SJSA1 (cell line): ENCODE data around the gene TMPRSS9. TPM values are rescaled to one million over a fixed set of nuclear protein-coding genes. Genes with fewer than 3 reads are reported as not detected.

Experiments used
- DNase-seq, 2 experiments: peaks; one replicate each; pipeline ENCODE4 v3.0.0-alpha.2; 2015 to 2020; ENCODE audit warnings: low spot score in 2 of 2, low read depth in 1 of 2
- H3K27ac ChIP-seq: fragments of 250-450 bp; sonication (Bioruptor Pico); 2 replicates; pipeline ENCODE4 v1.5.1; 2020; ENCODE audit warnings: mild to moderate bottlenecking, moderate library complexity
- H3K27me3 ChIP-seq: fragments of 250-450 bp; sonication (Bioruptor Pico); replicated peaks from 2 replicates; pipeline ENCODE4 v1.5.1; 2020; ENCODE audit warnings: mild to moderate bottlenecking, moderate library complexity
- H3K36me3 ChIP-seq: fragments of 250-450 bp; sonication (Bioruptor Pico); 2 replicates; pipeline ENCODE4 v1.5.1; 2020; ENCODE audit warnings: mild to moderate bottlenecking
- H3K4me1 ChIP-seq: fragments of 250-450 bp; sonication (Bioruptor Pico); replicated peaks from 2 replicates; pipeline ENCODE4 v1.6.1; 2021; ENCODE audit warnings: mild to moderate bottlenecking
- H3K4me3 ChIP-seq: fragments of 250-450 bp; sonication (Bioruptor Pico); 2 replicates; pipeline ENCODE4 v1.5.1; 2020; ENCODE audit warnings: mild to moderate bottlenecking
- H3K9me3 ChIP-seq: fragments of 250-450 bp; sonication (Bioruptor Pico); replicated peaks from 2 replicates; pipeline ENCODE4 v1.5.1; 2020; ENCODE audit warnings: mild to moderate bottlenecking
- total RNA-seq: library from RNA; depleted of rRNA; stranded (reverse); fragments of >200 nt; shearing (Covaris generic); gene quantifications from 2 replicates; pipeline ENCODE4 v1.2.3, GENCODE V29; 2014; rRNA removed

TMPRSS9 gene
- not detected in 2 replicates for total RNA-seq

DNA sequence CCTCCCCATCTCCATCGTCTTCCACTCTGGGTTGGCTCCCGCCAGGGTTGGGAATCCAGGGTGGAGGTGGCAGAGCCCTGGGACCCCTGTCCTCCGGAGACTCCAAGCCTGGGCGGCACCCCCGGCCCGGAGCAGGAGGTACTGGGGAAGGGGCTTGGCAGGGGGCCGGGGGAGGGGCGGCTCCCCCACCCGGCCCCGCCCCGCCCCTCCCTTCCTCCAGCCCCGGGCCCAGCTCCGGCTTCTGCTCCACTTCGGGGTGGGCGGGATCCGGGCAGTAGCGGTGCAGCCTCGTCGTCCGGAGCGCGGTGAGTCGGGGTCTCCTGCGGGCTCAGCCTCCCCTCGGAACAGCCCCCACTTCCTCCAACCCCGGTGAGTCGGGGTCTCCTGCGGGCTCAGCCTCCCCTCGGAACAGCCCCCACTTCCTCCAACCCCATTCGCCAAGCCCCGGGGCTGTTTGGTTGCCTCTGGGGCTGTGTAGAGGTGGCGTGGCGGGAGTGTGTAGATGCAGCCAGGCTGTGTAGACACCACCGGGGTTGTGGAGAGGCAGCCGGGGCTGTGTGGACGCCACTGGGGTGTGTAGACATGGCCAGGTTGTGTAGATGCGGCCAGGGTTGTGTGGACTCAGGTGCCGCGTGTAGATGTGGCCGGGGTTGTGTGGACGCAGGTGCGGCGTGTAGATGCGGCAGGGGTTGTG lies at the start of gene TMPRSS9:
Gene TMPRSS9 (plus strand): TSS at position 274 of the 694 bp plus-strand sequence. CDS start 29,521 bp downstream, outside the sequence.
- no peaks in the 10 kb centered on the region for H3K36me3 ChIP-seq
- DNase-seq: peak in 1 of 2 experiments; percentile 43

DNA sequence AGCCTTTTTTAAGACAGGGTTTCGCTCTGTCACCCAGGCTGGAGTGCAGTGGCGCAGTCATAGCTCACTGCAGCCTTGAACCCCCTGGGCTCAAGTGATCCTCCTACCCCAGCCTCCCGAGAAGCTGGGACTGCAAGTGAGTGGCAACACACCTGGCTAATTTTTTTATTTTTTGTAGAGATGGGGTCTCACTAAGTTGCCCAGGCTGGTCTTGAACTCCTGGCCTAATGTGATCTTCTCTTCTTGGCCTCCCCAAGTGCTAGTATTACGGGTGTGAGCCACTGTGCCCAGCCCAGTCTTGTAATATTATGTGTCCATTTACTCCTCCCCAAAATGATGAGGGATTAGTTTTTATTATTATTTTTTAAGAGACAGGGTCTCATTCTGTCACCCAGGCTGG lies 49.0 kb upstream of the TMPRSS9 start:
- Histone ChIP-seq H3K36me3 (no peaks in the 10 kb centered on the region), H3K27me3 (peaks cover 31% of the 10 kb centered on the region), H3K4me1 (peaks cover 3% of the 10 kb centered on the region; the same call in 1 of the 2 replicates)

More for the DNA sequence above, at the start of gene TMPRSS9:
- no peaks in the 10 kb centered on the region for H3K4me1 ChIP-seq
- H3K9me3 ChIP-seq: no peaks in the 10 kb centered on the region
- peaks cover 22% of the 10 kb centered on the region for H3K27me3 ChIP-seq
- H3K27ac ChIP-seq: no peak within 1 kb of the TSS
- H3K4me3 ChIP-seq: no peak within 1 kb of the TSS

DNA sequence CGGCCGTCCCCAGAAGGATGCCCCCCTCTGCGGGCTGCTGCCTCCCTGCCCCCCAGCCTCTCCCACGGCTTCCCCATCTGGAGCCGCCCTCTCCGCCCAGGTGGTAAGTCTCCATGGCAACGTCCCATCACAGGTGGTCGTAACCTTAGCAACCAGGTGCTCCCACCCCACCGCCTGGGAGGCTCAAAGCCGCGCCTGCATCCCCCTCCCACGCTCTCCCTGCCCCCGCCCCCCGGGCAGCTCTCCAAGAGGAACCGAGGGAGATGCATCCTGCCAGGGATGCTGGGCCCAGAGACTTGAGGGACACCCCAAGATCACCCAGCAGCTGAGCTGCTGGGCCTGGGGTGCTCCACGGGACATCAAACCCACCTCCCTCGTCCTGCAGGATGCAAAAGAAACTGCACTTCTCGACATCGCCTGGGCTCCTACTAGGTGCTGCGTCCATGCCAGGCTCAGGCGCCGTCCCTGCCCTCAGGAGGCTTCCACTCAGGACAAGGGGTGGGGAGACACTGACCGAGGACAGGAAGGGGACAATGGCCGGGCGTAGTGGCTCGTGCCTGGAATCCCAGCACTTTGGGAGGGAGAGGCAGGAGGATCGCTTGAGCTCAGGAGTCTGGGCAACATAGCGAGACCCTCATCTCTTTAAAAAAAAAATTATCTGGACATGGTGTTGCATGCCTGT lies 47.1 kb upstream of the TMPRSS9 start:
- H3K36me3 ChIP-seq: no peaks in the 10 kb centered on the region
- H3K27me3 ChIP-seq: peaks cover 15% of the 10 kb centered on the region
- H3K4me1 ChIP-seq: peaks cover 3% of the 10 kb centered on the region; the same call in 1 of the 2 replicates
- no peak overlapping the region for H3K27ac ChIP-seq
- H3K9me3 ChIP-seq: peaks cover 15% of the 10 kb centered on the region
- DNase-seq: no peak
- no peak overlapping the region for H3K4me3 ChIP-seq

More for the DNA sequence above, 49.0 kb upstream of the TMPRSS9 start:
- Histone ChIP-seq H3K9me3 (peaks cover 15% of the 10 kb centered on the region), H3K27ac (no peak overlapping the region), H3K4me3 (no peak overlapping the region)
- DNase-seq: no peak

DNA sequence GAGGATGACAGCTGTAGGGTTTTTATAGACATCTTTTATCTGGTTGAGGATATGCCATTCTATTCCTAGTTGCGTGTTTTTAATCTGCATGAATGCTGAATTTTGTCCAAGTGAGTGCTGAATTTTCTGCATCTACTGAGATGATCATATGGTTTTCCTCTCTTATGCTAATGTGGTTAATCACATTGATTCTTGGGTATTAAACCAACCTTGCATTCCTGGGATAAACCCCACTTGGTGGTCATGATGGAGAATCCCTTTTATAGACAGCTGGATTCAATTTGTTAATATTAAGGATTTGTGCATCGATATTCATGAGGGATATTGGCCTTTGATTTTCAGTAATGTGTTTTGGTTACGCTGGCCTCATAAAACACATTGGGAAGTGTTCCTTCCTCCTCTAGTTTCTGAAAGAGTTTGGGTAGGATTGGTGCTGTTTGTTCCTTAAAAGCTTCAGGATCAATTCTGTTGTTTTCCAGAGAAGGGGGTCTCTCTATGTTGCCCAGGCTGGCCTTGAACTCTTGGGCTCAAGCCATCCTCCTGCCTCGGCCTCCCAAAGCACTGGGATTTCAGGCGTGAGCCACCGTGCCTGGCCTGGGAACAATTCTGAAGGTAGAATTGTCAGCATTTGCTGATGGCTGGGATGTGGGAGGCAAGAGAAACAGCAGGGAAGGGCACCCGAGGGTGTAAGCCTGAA lies 44.8 kb upstream of the TMPRSS9 start:
- Histone ChIP-seq H3K36me3 (no peaks in the 10 kb centered on the region), H3K27me3 (peaks cover 10% of the 10 kb centered on the region), H3K27ac (no peak overlapping the region), H3K9me3 (peaks cover 15% of the 10 kb centered on the region), H3K4me3 (no peak overlapping the region), H3K4me1 (no peaks in the 10 kb centered on the region)
- no peak for DNase-seq

DNA sequence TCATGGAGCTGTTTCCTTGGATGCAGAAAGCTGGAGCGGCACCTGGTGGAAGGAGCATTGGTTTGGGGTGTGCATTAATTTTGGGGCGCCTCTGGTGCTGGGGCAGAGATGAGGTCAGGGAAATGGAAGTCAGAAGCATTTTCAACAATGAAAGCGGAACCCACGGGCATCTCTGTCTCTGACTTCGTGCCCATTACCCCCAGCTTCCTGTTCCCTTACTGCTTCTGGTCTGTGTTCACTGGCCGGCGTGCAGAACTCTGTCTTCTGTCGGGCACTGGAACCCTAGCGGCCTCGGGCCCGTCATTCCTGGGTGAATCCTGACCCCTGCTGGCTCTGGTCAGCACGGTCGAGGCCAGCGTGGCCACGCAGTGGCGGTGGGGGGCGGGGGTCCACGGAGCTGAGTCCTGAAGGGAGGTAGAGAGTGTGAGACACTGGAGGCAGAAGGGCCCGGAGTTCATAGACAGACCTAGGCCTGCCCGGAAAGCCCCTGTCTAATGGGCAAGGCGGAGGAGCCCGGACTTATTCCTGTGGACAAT lies 44.2 kb upstream of the TMPRSS9 start:
- Histone ChIP-seq H3K27ac (no peak overlapping the region), H3K27me3 (peaks cover 10% of the 10 kb centered on the region), H3K4me1 (no peaks in the 10 kb centered on the region), H3K4me3 (no peak overlapping the region), H3K36me3 (peaks cover under 1% of the 10 kb centered on the region), H3K9me3 (peaks cover 15% of the 10 kb centered on the region)
- DNase-seq: no peak

DNA sequence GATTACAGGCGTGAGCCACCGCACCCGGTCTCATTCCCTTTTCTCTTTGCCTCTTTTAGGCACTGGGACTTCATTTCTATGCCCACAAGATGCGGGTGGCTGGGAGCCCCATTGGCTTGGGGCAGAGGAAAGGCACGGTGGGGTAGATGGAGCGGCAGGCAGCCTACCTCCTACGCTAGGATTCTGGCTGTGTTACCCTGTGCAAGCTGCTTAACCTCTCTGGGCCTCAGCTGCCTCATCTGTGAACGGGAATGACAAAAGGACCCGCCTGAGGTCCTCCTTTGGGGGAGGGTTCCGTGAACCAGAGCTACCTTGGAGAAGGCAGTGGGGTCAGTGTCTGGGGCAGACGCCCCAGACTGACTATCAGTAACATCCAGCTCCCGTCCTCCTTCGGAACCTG lies 42.8 kb upstream of the TMPRSS9 start:
- no peak overlapping the region for H3K4me3 ChIP-seq
- H3K9me3 ChIP-seq: peaks cover 15% of the 10 kb centered on the region
- no peak for DNase-seq
- no peaks in the 10 kb centered on the region for H3K4me1 ChIP-seq
- no peak overlapping the region for H3K27ac ChIP-seq
- H3K36me3 ChIP-seq: peaks cover 13% of the 10 kb centered on the region
- peaks cover 7% of the 10 kb centered on the region for H3K27me3 ChIP-seq

DNA sequence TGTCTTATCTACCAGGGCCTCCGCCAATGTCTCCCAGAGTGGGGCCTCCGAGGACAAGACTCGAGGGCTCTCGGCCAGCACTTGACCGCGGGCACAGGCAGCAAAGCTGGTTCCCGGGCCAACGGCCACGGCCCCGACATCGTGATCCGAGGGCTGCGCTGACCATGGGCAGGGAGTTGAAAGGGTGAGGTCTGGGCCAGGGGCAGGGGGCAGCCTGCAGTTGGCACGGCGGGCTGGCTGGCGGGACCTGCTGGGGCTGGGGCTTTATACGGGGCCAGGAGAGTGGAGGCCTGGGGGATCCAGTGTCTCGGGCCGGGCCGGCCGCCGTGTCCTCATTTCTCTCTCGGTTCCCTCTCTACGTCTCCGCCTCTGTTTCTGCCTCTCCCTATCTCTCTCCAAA lies 42.3 kb upstream of the TMPRSS9 start:
- Histone ChIP-seq H3K4me1 (no peaks in the 10 kb centered on the region), H3K4me3 (no peak overlapping the region), H3K9me3 (peaks cover 15% of the 10 kb centered on the region), H3K27me3 (peaks cover 5% of the 10 kb centered on the region; the same call in 1 of the 2 replicates), H3K36me3 (peaks cover 17% of the 10 kb centered on the region), H3K27ac (no peak overlapping the region)
- no peak for DNase-seq

DNA sequence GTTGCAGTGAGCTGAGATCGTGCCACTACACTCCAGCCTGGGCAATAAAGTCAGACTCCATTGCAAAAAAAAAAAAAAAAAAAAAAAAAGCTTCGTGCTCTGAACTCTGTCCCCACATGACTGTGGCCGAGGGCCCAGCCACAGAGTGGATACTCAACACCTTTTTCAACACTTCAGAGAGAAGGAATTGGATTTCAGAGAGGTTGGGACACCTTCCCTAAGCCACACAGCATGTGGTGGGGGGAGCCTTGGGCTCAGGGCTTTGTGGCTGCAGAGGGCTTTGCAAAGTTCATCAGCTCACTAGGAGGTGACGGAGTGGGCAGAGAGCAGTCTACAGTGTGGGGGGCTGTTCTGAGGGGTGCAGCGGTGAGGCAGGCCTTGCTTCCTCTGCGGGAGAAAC lies 41.1 kb upstream of the TMPRSS9 start:
- peaks cover 27% of the 10 kb centered on the region for H3K36me3 ChIP-seq
- H3K27ac ChIP-seq: no peak overlapping the region
- DNase-seq: no peak
- peaks cover 15% of the 10 kb centered on the region for H3K9me3 ChIP-seq
- H3K27me3 ChIP-seq: peaks cover 4% of the 10 kb centered on the region; the same call in 1 of the 2 replicates
- no peak overlapping the region for H3K4me3 ChIP-seq
- no peaks in the 10 kb centered on the region for H3K4me1 ChIP-seq

DNA sequence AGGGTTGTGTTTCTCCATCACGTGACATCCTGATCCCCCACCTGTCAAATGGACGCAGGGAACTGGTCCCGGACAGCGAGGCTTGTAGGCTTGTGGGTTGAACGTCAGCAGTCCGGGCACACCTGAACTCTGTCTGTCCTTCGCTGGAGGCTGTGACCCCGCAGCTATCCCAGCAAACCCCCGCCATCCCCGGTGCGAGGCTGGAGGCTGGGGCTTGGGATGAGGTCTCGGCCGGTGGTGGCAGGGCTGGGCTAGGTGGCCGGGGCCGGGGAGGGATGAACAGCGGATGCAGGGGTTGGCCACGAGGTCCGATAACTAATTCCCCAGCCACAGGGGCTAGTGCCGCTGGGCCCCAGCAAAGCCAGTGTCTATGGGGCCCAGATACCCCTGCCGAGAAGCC lies 40.5 kb upstream of the TMPRSS9 start:
- H3K36me3 ChIP-seq: peaks cover 33% of the 10 kb centered on the region

DNA sequence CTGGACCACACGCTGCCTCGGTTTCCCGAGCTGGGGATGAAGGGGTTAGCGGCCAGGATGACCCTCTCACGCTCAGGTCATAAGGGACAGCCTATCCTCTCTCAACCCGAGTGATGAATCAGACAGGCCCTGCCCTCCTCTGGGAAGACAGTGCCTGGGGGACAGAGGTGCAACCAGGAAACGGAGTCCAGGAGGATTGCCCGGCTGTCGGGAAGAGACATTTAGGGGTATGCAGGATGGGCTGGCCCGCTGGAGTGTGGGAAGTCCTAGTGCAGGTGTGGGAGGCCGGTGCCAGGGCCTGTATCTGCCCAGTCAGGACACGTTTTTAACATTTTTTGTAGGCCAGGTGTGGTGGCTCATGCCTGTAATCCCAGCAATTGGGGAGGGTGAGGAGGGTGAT lies 40.0 kb upstream of the TMPRSS9 start:
- Histone ChIP-seq H3K4me3 (no peak overlapping the region), H3K4me1 (no peaks in the 10 kb centered on the region), H3K27me3 (no peaks in the 10 kb centered on the region; the same call in 1 of the 2 replicates), H3K9me3 (peaks cover 11% of the 10 kb centered on the region), H3K36me3 (peaks cover 38% of the 10 kb centered on the region), H3K27ac (no peak overlapping the region)
- DNase-seq: no peak

More for the DNA sequence above, 40.5 kb upstream of the TMPRSS9 start:
- no peaks in the 10 kb centered on the region; the same call in 1 of the 2 replicates for H3K27me3 ChIP-seq
- no peak for DNase-seq
- H3K27ac ChIP-seq: no peak overlapping the region
- H3K4me1 ChIP-seq: no peaks in the 10 kb centered on the region
- H3K9me3 ChIP-seq: peaks cover 15% of the 10 kb centered on the region
- no peak overlapping the region for H3K4me3 ChIP-seq

DNA sequence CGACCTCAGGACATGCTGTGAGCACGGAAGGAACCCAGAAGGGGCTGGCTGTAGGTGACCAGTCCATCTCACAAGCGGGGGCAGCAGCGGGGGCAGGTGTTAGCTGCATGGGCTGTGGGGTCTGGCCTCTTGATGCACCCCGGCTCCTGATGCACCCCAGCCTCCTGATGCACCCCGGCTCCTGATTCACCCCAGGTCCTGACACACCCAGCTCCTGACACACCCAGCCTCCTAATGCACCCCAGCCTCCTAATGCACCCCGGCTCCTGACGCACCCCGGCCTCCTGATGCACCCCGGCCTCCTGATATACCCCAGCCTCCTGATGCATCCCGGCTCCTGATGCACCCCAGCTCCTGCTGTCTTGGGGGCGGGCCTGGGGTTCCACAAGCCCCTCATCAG lies 39.1 kb upstream of the TMPRSS9 start:
- H3K4me3 ChIP-seq: no peak overlapping the region
- no peak for DNase-seq

DNA sequence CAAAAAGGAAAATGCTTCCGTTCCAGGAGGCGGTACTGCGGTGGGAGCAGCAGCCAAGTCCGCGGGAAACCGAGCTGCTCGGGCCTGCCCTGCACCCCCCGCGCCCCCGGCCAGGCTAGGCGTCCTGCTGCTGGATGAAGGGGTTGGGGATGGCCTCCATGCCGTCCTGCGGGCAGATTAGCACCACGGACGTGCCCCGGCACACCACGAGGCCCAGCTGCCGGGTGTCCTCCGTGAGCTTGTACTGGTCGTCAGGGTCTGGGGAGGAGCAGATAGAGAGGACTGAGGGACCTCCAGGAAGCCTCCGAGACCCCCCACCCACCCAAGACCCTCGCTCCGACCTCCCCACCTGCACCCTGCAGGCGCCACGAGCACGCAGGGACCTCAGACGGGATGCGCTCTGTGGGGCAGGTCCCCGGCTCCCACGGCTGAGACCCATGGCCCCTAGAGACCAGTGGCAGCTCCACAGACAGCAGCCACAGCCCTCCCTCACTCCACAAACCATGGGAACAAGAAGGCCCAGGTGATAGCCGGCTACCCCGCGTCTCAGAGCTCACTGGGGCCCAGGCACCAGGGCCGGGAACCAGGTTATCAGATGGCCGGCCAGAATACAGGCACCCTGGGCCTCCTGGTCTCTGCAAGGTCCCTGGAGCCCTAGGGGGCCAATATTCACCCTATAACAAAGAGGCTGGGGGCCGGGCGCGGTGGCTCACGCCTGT lies 38.3 kb upstream of the TMPRSS9 start:
- Histone ChIP-seq H3K27ac (no peak overlapping the region), H3K36me3 (peaks cover 52% of the 10 kb centered on the region), H3K27me3 (no peaks in the 10 kb centered on the region), H3K9me3 (no peaks in the 10 kb centered on the region), H3K4me3 (no peak overlapping the region), H3K4me1 (no peaks in the 10 kb centered on the region; the same call in 1 of the 2 replicates)
- DNase-seq: no peak

More for the DNA sequence above, 39.1 kb upstream of the TMPRSS9 start:
- Histone ChIP-seq H3K36me3 (peaks cover 44% of the 10 kb centered on the region), H3K27ac (no peak overlapping the region), H3K4me1 (no peaks in the 10 kb centered on the region), H3K9me3 (peaks cover 2% of the 10 kb centered on the region; the same call in 1 of the 2 replicates), H3K27me3 (no peaks in the 10 kb centered on the region)

DNA sequence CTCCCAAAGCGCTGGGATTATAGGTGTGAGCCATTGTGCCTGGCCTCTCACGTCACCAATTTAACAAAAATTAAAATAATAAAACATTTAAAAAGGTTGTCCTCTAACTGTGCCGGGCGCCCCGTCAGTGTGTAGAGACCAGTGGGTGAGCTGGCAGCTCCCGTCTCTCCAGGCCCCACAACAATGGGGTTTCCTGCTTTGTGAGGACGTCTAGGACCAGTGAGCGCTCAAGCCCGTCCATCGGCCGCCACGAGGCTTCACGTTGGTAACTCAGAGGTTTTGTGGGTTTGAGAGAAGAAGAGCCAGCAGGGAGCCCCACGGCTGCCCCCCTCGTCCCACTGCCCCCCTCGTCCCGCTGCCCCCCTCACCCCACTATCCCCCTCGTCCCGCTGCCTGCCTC lies 36.4 kb upstream of the TMPRSS9 start:
- Histone ChIP-seq H3K9me3 (no peaks in the 10 kb centered on the region), H3K36me3 (peaks cover 65% of the 10 kb centered on the region), H3K27me3 (no peaks in the 10 kb centered on the region), H3K4me3 (no peak overlapping the region), H3K4me1 (peaks cover 7% of the 10 kb centered on the region), H3K27ac (no peak overlapping the region)
- no peak for DNase-seq
